SIG-M5 treated with dmso at 0.1 percent for 504 hours (cell line): ENCODE measurements around the gene GMPR.

ENCODE experiments used
- DNase-seq: peaks from one replicate; lab custom pipeline; 2025; ENCODE audit not compliant: unreplicated experiment; lab: John Stamatoyannopoulos, UW

GMPR gene

DNA sequence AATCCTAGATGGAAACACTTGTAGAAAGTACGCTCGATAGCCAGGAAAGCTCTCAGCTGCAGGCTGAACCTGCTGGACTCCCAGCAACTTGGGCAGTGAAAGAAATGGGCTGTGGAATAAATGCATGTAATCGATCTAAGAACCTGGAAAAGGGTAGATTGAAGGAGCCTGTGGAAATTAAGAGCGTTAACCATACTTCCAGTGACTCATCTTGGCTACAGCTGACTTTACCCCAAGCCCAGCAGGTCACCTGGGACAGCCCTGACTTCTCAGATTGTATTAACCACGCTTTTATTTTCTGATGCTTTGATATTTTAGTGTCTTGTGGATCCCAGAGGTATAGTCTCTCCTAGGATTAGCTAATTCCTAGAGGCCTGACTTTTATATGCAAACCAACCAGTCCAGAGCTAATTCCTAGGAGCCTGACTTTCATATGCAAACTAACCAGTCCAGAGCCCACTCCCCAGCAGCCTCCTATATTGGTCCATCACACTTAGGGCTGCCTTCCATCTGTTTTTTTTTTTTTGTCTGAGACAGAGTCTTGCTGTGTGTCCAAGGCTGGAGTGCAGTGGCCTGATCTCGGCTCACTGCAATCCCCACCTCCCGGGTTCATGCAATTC, 86.3 kb downstream of the GMPR start:
- no peak for DNase-seq

DNA sequence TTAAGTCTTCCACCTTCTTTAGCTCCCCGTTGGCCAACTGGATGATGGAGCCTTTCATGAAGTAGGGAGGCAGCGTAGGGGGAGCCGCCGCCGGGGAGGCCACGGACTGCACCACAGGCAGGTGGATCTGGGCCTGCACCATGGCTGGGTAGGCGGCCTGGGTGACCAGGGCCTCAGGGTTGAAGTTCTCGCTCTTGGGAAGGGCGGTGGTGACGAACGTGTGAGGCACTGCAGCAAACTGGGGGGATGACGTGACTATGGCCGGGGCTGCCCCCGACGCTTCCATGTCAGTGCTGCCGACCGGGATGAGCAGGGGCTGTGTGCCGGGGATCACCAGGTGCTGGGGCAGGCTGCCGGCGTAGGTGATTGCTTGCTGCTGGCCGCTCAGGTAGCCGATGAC, 88.1 kb downstream of the GMPR start:
- DNase-seq, result no peak

DNA sequence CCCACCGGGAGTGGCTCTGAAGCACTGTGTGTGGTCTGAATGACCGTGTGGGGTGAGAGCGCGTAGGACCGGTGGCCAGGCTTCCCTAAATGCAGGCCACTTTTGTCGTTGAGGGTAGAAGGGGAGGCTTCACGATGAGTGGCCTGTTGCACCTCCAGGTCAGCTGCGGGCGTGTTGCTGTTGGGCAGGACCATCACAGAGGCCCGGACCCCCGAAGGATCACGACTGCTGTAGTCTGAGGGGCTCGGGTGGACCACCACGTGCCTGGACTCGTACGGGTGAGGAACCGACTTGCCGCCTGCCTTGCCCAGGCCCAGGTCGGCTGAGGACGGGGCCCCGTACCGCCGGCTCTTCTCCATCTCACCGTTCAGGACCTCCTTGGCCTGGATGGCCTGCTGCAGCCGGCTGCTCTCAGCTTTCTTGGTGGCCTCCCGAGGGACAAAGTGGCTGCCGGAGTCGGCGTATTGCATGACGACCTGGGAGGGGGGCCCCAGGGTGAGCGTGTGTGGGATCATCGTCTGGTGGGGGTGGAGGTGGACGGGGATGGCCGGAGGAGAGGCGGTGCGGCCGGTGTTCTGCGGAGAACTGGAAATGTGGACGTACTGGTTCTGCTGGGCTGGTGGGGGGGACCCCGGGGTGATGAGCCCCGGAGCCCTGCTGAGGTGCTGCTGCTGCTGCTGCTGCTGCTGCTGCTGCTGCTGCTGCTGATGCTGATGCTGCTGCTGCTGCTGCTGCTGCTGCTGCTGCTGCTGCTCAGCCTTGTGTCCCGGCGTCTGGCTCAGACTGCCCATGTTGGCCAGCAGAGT, 88.8 kb downstream of the GMPR start:
- DNase-seq, result no peak

DNA sequence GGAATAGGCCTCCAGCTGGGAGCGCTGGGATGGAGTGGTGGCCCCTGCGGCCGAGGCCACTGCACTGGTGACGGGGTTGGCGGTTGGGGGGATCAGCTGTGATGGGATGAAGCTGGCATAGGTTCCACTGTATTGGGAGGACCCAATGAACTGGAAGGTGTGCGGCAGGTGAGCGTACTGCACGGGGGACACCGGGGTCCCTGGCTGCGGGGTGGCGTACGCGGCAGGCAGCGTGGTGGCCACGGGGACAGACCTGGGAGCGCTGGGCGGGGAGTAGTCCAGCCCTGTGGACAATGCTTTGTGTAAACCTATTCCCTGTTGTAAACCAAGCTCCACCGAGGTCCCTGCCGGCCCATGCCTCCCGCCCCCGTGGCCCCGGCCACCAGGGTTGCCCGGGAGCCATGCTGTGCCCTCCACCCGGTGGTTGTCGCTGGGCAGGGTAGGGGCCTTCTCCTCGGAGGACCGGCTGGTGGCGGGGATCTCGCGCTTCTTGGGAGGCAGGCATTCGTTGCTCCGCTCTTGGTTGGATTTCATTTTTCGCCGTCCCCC, 89.5 kb downstream of the GMPR start:
- DNase-seq, result no peak

DNA sequence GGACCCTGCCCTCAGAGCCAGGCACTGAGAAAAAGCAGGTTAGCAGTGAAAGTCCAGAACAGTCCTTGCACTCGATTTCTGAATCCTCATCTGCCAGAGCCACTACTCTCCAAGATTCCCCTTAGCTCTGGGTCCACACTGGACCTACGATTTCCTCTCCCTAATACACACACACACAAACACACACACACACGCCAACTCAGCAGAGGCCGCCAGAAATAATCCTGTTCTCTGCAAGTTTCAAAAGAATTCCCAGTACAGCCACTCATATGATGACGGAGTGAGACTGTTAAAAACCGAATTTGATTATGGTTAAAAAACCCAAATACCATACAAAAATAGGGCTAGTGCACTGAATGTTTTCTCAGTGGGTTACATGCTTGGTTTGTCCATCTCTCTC, 90.8 kb downstream of the GMPR start:
- no peak for DNase-seq

DNA sequence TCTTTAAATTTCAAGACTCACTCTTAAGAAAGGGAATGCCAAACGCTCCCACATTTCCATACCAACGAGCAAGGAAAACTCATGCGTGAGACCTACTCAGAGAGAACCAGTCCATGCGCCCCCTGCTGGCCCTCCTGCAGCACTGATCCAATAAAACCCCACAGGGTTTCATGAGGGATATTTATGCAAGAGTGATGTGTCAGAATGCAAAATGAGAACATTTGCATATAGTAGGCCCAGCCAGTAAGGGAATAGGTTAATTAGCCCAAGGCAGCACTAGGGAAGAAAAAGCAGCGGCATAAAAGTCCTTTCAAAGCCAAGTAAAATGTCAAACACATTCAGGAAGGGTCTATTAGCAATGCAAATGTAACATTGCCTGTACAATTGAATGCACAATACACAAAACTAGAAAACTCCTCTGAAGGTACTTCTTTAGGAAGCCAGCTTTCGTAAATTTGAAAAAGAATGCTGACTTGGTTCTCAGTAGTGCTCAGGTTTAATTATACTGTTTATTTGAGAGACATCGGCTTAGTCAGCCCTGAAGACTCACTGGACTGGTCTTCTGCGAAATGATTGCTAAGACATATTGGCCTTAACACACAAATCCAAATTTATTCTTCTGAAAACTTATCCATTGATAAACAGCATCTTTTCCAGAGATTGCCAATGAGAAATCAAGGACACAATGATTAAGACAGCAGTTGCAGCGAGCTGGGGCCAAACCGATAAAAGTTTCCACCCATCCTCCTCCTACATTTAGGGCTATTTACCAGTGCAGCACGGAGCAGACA, 93.2 kb downstream of the GMPR start:
- peak; percentile 56 for DNase-seq

DNA sequence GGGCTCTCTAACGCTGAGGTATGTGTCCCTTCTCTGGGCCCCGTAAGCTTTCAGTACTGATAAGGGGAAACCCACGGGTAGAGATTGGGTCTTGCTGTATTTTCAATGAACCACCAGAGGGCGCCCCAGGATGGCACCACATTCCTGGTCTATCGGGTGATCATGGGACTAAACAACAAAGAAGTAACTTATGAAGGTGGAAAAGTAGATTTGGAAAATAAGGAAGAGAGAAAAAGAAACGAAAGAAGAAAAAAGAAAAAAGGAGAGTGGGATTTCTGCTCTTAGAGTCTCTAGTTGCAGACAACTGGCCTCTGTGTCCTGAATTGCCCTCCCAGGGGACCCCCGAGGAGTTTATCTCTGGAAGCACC, 93.8 kb downstream of the GMPR start:
- DNase-seq, result peak; percentile 62

DNA sequence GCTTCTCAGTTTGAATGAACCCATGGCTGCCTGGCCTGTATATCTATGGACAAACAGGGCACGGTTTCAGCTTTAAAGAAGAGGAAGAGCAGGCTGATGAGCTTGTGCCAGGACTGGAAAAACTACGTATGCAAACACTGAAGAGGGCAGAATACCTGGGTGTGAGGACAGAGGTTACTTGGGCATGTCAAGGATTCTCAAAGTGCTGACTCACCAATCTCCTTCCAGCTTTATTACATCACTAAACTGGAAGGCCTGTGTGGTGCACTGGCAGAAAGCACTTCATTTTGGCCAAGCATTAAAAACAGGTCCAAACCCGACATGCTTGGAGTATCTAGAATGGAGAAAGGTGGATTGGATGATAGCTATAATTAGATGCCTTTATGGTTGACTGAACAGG, 95.2 kb downstream of the GMPR start:
- DNase-seq, result no peak

DNA sequence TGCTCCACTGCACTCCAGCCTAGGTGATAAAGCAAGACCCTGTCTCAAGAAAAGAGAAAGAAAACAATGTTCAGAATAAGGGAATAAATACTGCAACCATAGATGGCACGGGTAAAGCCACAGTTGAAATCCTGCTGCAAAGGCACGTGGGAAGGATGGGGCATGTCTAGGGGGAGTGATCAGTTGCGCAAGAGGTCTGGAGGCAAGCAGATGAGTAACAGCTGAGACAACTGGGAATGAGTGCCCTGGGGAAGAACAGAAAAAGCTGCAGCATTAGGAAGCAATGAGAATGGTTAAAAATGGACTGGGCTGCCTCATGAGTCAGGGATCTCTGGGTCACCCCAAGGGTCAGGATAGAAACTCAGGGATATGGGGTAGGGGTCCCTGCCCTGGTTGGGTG, 96.3 kb downstream of the GMPR start:
- DNase-seq, result peak; percentile 80

DNA sequence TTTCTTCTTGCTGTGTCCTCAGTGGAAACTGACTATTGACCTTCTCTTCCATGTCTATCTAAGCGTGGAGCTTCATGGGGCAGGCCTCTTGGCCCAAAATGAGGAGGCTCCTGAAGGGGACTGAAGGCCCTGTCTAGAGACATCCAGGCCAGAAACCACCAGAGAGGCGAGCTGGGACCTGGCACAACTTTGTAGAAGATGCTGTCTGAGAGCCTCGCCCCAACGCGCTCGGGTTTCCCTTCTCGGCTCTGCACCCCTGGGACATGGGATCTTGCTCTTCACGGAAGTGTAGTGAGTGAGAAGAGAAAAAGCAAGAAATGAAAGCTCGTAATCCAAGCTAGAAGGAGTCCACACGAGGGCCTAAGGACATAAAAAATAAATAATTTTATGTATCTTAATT, 96.8 kb downstream of the GMPR start:
- DNase-seq, result no peak

DNA sequence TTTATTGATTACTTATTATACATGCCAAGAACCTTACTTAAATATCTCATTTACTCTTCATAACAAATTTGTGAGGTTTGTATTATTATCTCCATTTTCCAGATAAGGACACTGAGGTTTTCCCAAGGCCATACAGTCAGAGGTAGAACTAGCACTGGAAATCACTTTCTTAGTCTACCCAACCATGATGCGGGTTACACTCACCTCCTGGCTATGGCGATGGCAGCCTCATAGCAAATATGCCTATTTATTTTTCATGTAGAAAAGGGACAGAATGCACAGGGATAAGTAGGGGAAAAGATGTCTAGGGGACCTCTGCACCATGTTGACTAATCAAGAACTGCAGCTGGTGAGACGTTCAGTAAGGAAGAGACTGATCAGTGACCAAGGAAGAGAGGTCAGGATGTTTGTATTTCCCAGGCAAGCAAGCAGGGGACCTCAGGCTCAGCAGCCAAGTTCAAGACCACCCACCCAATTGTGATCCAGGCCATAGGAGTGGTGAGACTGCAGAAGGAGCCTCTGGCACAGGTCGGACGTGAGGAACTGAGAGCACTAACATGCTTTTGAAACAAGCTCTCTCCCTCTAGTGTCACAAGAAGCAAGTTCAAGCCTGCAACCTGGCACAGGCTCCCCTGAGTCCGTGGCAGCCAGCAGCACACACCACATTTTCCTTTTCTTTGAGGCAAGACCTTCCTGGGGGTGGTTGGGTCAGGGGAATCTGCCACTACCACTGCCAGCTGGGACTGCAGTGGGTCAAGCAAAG, 97.8 kb downstream of the GMPR start:
- DNase-seq, result no peak

DNA sequence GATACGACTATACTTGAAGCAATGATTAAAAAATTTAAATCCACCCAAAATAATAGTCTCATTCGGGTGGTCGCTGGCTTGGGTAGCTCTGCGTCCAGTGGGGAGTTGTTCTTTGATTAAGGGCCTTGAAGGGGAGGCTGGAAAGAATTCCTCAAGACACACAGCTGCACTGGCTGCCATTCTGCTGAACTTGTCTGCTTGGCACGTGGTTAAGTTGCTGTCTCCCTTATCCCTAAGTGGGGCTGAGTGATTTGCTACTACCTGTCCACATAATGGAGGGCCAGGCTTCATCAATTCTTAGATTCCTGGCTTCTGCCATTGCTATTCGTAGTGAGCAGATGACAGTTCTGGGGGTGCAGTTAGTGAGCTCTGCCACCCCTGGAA, 98.5 kb downstream of the GMPR start:
- DNase-seq, result no peak

DNA sequence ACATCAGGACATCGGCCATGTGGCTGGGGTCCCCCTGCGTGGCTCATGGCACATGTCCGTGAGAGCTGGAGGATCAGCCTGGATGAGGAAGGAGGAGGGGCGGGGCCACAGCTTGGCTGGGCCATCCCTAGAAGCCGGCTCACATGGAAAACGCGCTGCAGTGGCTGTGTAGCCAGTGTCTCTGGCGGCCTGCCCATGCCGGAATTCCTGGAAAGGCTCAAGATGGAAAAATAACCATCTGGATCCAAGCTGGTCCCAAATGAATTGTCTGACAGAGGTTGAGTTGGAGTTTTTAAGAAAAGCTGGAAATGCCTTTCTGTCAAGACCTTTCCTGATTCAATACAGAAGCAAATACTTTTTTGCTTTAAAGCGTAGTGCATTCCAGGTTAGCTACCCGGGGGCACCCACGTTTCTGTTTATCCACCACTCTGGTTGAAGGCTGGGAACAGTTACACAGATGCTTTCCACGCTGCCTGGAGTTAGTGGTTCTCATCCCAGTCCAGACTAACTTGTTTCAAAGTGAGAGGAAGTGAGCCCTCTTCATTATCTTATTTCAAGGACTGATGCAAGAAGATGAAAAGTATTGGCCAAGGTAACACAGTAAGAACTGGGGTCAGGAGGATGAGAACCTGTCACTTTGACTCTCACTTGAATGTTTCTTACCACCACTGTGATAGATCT, 99.0 kb downstream of the GMPR start:
- DNase-seq, result no peak

DNA sequence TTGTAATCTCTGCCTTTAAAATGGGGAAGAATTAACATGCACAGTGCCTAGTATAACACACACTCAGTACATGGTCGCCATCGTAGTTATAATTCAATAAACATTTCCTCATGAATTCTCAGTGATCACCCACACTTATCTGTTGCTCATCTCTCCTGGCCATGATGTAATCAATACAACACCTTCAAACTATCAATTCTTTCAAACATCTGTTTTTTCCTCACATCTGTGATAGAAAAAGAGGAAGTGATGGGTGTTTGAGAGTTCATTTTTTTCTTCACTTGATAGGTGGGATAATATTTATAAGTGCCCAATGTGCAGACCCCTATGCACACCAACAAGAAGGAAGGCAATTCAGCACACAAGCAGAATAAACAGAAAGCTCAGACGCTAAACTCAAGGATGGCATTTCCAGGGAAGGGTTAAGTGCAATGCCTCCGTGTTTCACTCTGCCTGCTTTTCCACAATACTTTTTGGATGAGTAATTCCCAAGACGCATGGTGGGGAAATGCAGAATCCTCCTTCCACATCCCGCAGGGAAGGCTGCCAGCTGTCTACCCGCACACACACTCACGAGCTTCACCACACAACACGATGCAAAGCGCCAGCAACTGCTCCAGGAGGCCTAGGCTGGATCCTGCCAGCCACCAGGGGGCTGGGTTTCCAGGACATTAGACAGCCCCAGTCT, 100.3 kb downstream of the GMPR start:
- no peak for DNase-seq

DNA sequence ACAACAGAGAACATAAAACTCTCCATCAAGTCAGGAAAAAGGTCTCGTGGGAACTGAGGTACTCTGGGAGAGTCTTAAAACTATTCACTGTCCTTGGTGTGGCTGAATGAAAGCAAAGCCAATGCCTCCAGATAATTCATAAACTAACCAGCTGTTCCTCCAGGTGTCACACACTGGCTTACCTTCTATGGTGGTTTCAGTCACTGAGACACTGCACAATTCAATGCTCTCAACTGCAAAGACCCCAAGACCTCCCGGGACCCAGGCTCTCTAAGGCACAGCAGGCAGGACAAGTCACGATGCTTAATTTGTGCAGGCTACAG, 100.8 kb downstream of the GMPR start:
- no peak for DNase-seq

DNA sequence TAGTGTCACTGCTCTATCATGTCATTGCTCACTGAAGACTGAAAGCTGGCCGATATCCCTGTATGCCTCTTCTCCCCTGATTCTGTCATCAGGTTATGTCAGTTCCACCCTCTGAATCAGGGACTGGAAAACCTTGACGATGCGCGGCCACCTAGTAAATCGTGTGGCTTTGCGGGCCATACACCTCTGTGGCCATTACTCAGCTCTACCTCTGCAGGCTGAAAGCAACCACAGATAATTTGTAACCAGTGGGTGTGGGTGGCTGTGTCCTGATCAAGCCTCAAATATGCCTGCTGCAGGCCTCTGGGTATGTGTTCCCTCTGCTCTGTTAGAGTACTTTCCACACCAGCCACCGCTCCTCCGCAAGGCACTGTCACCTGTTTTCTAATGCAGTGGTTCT, 105.2 kb downstream of the GMPR start:
- no peak for DNase-seq

DNA sequence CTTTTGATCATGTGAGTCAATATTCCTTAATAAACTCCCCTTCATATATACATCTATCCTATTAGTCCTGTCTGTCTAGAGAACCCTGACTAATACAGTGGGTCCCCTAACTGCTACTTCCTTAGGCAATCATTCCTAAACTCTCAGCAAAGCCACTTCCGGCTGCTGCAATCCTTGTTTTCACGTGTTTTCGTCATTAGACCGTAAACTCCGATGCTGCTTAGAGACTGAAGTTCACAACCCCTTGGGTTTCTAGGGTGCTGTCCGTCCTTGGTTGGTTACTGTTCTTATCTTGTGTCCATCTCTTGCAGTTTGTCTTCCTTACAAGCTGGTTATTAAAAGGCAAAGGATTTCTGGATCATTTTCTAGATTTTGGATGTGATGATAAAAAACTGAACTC, 106.4 kb downstream of the GMPR start:
- DNase-seq, result no peak
